Measurements from ENCODE around the gene BTBD2. TPM values are rescaled to one million over a fixed set of nuclear protein-coding genes. Genes with fewer than 3 reads are reported as not detected.

The BTBD2 gene
- total and polyA plus RNA-seq, 10 of the 15 experiments (the other 5 are each of a cell fraction or from before 2014, with no cell fraction given): 0.13 to 66.2 (median 10.4) TPM

- no peak for TF ChIP-seq MTA2 (IDR thresholded peaks at IDR 0.05; ENCODE audit: low read depth)
- TF ChIP-seq GATAD2B (conservative IDR thresholded peaks at IDR 0.05; ENCODE audit: low read depth): no peak
- no peak for TF ChIP-seq SREBF1 (IDR thresholded peaks at IDR 0.05; ENCODE audit: low read length)
- TF ChIP-seq TCF7 (IDR thresholded peaks at IDR 0.05; ENCODE audit: borderline replicate concordance): no peak
- TF ChIP-seq ZNF274 (IDR thresholded peaks at IDR 0.05; ENCODE audit: insufficient read depth, insufficient read length): no peak
- TF ChIP-seq CEBPZ (IDR thresholded peaks at IDR 0.05; ENCODE audit: low read depth, low read length): no peak
- TF ChIP-seq YY1 (IDR thresholded peaks at IDR 0.05; ENCODE audit: low read depth, low read length): no peak
These were observed 70.5 kb downstream of the BTBD2 start (continued) for GRCh38 chr19:1944916-1945561.

GRCh38 chr19:1944088-1944915 lies 71.2 kb downstream of the BTBD2 start:
- Histone ChIP-seq H3K9me3 (replicated peaks; ENCODE audit: control insufficient read depth, insufficient read depth, low read length) (no peaks in the 10 kb centered on the region; the same call in 2 of the 3 replicates), H2AFZ (ENCODE audit: control insufficient read depth, low read depth, low read length) (no peak overlapping the region), H3K4me1 (ENCODE audit: control insufficient read depth, insufficient read depth, low read length) (peaks cover 12% of the 10 kb centered on the region), H4K20me1 (ENCODE audit: control insufficient read depth, insufficient read depth) (peaks cover 5% of the 10 kb centered on the region; the same call in 1 of the 2 replicates), H3K9ac (ENCODE audit: control insufficient read depth, insufficient read depth, low read length) (no peak overlapping the region; the same call in 1 of the 2 replicates), H3K4me2 (ENCODE audit: control insufficient read depth, insufficient read depth) (peak overlapping the region; percentile 95; the same call in 1 of the 2 replicates), H3K4me3 (peak overlapping the region; percentile 98; the same call in 1 of the 2 replicates), H3K79me2 (ENCODE audit: control insufficient read depth, insufficient read depth, low read length) (peaks cover 73% of the 10 kb centered on the region), H3K27ac (ENCODE audit: control insufficient read depth, insufficient read depth) (no peak overlapping the region), H3K36me3 (ENCODE audit: control insufficient read depth in 2 of 2, insufficient read depth in 2 of 2, low read length in 1 of 2) (no peaks in the 10 kb centered on the region; a peak in 2 of 4 replicates), H3K27me3 (replicated peaks in 1 of 2; ENCODE audit: control insufficient read depth in 2 of 2, insufficient read depth in 2 of 2, low read length in 1 of 2) (no peaks in the 10 kb centered on the region)
- ATAC-seq: no peak
- DNase-seq (ENCODE audit: low read depth, low spot score): no peak
- TF ChIP-seq ZNF217 (IDR thresholded peaks at IDR 0.05) (0 out of 2 replicates have a peak, but pooled peaks have one; percentile 35), EP300 (IDR thresholded peaks at IDR 0.05; ENCODE audit: borderline replicate concordance in 1 of 2, control insufficient read depth in 1 of 2, low read depth in 2 of 2, low read length in 2 of 2) (no peak), SPI1 (IDR thresholded peaks at IDR 0.05; ENCODE audit: borderline replicate concordance, insufficient read depth, low read depth, low read length) (peak; percentile 7; the same call in 1 of the 2 replicates), ZBTB33 (IDR thresholded peaks at IDR 0.05) (peak; percentile 85), HCFC1 (IDR thresholded peaks at IDR 0.05; ENCODE audit: low read length) (no peak)
- intact Hi-C loops (cut with micrococcal nuclease; ENCODE audit: unreplicated experiment) (no loop called here), in situ Hi-C loops (cut with MboI) (no loop called here)
- ChIA-PET CTCF (interaction anchor here (2.5 kb wide), 1 partner anchor 41 kb away, joined by 10 read pairs; no protein-coding TSS in a partner anchor), POLR2A (interaction anchor here (2.3 kb wide), 1 partner anchor 47 kb away, joined by 15 read pairs; no protein-coding TSS in a partner anchor), SMC1A (ENCODE audit: uncharacterized antibody, unreplicated experiment) (interaction anchor here (1.9 kb wide), 1 partner anchor 14 kb away, joined by 7 read pairs; no protein-coding TSS in a partner anchor), RAD21 (ENCODE audit: unreplicated experiment) (no interaction called here)
- WGBS (ENCODE audit: insufficient coverage, insufficient replicate concordance, low lambda C conversion rate, missing lambda C conversion rate): 70% methylated on average over 34 of the region's 42 CpGs
- FAIRE-seq: no peak
- no TSS peak for BruUV-seq (replicated peaks)
